Measurements from ENCODE around the gene LHPP.

GRCh38 chr10:124594240-124594639, 132.6 kb downstream of the LHPP start:
- TF ChIP-seq EZH2 (IDR thresholded peaks at IDR 0.05; ENCODE audit: insufficient read depth, poor library complexity, severe bottlenecking) (no peak), EZH2phosphoT487 (IDR thresholded peaks at IDR 0.05; ENCODE audit: insufficient read depth, low read depth) (no peak)

Measured in GM23248 (cell line).